Activated CD8-positive, alpha-beta memory T cell treated with anti-CD3 and anti-CD28 coated beads, Interleukin-2, amount 10 ng/mL, durations not matched to agents 7 days and 5 days (primary cell): ENCODE measurements around the gene TICRR. TPM values are rescaled to one million over a fixed set of nuclear protein-coding genes. Genes with fewer than 3 reads are reported as not detected.

Source experiments
- ATAC-seq: fragments of 150-1000 bp; cut with Tn5 transposase; one replicate; pipeline ENCODE4 v1.10.0; 2021; ENCODE audit warnings: moderate library complexity
- CTCF ChIA-PET: fragments of 350-600 bp; sonication (Branson Sonifier 250); formaldehyde crosslinking; loops from one replicate; lab custom pipeline; 2021; ENCODE audit warnings: antibody characterized with exemption; lab: Charles Lee
- DNase-seq: peaks from one replicate; pipeline ENCODE4 v3.0.0-alpha.2; 2020
- H3K27ac Mint-ChIP-seq: one replicate; pipeline ENCODE4 v1.8.0; 2021; ENCODE audit warnings: mild to moderate bottlenecking, mixed read lengths
- H3K27me3 Mint-ChIP-seq: one replicate; pipeline ENCODE4 v1.8.0; 2021; ENCODE audit warnings: mixed read lengths
- H3K36me3 Mint-ChIP-seq: one replicate; pipeline ENCODE4 v1.8.0; 2021; ENCODE audit warnings: mild to moderate bottlenecking, mixed read lengths
- H3K4me1 Mint-ChIP-seq: one replicate; pipeline ENCODE4 v1.8.0; 2021; ENCODE audit warnings: mixed read lengths
- H3K4me3 Mint-ChIP-seq: one replicate; pipeline ENCODE4 v1.8.0; 2021; ENCODE audit warnings: mild to moderate bottlenecking, moderate library complexity, mixed read lengths
- H3K9me3 Mint-ChIP-seq: one replicate; pipeline ENCODE4 v1.8.0; 2022; ENCODE audit warnings: low read depth, mixed read lengths
- total RNA-seq, 2 experiments: library from RNA; stranded (reverse); gene quantifications; one replicate each; pipeline ENCODE4 v1.2.3, GENCODE V29; 2021

The TICRR gene
- total RNA-seq, 2 experiments from 2014 or later: 30.8 to 35.5 TPM

- no peaks in the 10 kb centered on the region for H3K4me1 Mint-ChIP-seq
- H3K27ac Mint-ChIP-seq: no peak overlapping the region
- ATAC-seq (no peak), DNase-seq (no peak)
- CTCF ChIA-PET: no interaction called here
- no peaks in the 10 kb centered on the region for H3K9me3 Mint-ChIP-seq
- no peaks in the 10 kb centered on the region for H3K27me3 Mint-ChIP-seq
- H3K4me3 Mint-ChIP-seq: no peak overlapping the region
- H3K36me3 Mint-ChIP-seq: no peaks in the 10 kb centered on the region
Measured at GRCh38 chr15:89642106-89642505, 66.8 kb downstream of the TICRR start.

GRCh38 chr15:89645680-89646079, 70.4 kb downstream of the TICRR start:
- ATAC-seq (no peak), DNase-seq (no peak)
- Mint-ChIP-seq H3K9me3 (no peaks in the 10 kb centered on the region), H3K4me3 (no peak overlapping the region), H3K36me3 (no peaks in the 10 kb centered on the region), H3K27me3 (no peaks in the 10 kb centered on the region), H3K27ac (no peak overlapping the region), H3K4me1 (no peaks in the 10 kb centered on the region)
- CTCF ChIA-PET: interaction anchor here (0.7 to 0.9 kb wide), 3 partner anchors 12 to 71 kb away, joined by 3 read pairs; partner anchors contain the start of gene TICRR

DNA sequence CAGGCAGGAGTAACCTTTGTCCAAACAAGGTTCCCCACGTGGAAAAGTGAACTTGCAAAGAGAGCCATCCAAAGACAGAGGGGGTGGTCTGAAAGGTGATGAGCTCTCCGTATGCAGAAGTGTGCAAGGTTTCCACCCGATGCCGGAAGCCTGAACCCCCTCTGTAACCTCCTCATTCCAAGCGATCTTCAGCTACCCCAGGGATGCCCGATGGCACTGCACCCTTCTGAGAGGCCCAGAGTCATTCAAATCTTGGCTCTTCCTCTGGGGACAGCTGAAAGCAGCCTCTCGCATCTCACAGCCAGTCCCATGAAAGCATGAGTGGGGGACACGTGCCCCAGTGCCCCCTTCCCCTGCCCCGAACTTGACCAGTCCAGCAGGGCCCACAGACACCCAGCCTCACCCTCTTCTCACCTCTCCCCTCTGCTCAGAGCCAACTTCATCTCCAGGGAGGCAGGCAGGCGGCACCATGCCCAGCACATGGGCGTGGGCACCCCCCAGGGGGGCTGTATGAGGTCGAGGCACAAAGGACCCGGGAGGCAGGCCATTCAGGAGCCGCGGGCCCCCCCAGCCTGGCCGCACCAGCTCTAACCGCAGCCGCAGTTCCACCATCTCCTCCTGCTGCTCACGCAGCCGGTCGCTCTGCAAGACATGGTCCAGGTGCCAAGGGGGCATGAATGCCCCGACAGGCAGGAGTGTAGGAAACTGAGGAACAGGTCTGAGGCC, 71.3 kb downstream of the TICRR start:
- no peaks in the 10 kb centered on the region for H3K27me3 Mint-ChIP-seq
- no peak overlapping the region for H3K4me3 Mint-ChIP-seq
- CTCF ChIA-PET: interaction anchor here (0.7 to 0.9 kb wide), 3 partner anchors 12 to 72 kb away, joined by 3 read pairs; partner anchors contain the start of gene TICRR
- no peaks in the 10 kb centered on the region for H3K4me1 Mint-ChIP-seq
- DNase-seq (no peak), ATAC-seq (no peak)
- H3K27ac Mint-ChIP-seq: no peak overlapping the region
- H3K36me3 Mint-ChIP-seq: no peaks in the 10 kb centered on the region
- H3K9me3 Mint-ChIP-seq: no peaks in the 10 kb centered on the region

DNA sequence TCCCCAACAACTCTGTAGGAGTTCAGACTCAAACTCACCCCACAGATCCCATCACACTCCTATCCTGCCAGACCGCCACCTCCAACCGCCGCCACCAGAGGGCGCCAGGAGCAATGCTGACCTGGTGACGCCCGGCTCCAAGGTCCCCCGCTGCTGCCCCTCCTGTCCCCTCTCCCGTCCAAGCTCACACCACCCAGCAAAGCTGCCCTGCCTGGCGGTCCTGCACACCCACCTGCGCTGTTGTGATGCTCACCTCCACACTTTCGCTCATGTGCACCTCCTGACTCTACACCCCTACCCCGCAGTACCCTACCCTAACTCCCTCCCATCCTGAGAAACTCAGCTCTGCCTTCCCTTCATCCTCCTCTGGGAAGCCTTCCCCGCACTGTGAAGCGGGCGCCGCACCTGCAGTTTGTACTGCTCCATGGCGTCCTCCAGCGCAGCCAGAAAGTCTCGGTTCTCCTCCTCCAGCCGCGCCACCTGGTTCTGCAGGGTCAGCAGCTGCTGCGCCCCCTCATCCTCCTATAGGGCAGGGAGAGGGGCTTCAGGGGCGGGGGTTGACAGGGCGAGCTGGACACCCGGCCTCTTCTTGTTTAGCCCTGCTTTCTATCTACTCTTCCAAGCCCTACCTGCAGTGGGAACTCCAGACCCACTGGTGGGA, 72.1 kb downstream of the TICRR start:
- H3K4me3 Mint-ChIP-seq: no peak overlapping the region
- no peaks in the 10 kb centered on the region for H3K36me3 Mint-ChIP-seq
- H3K27ac Mint-ChIP-seq: no peak overlapping the region
- peaks cover 2% of the 10 kb centered on the region for H3K27me3 Mint-ChIP-seq
- peak; percentile 74 for ATAC-seq
- no peaks in the 10 kb centered on the region for H3K9me3 Mint-ChIP-seq
- DNase-seq: peak; percentile 76
- no peaks in the 10 kb centered on the region for H3K4me1 Mint-ChIP-seq
- CTCF ChIA-PET: interaction anchor here (0.9 to 1.6 kb wide), 4 partner anchors 12 to 228 kb away, joined by 3 to 5 read pairs (median 4); no protein-coding TSS in a partner anchor

- CTCF ChIA-PET: interaction anchor here (0.9 to 1.6 kb wide), 4 partner anchors 11 to 227 kb away, joined by 3 to 5 read pairs (median 4); no protein-coding TSS in a partner anchor
- Mint-ChIP-seq H3K4me3 (no peak overlapping the region), H3K4me1 (no peaks in the 10 kb centered on the region), H3K27me3 (peaks cover 8% of the 10 kb centered on the region), H3K36me3 (no peaks in the 10 kb centered on the region), H3K9me3 (no peaks in the 10 kb centered on the region), H3K27ac (no peak overlapping the region)
- DNase-seq (no peak), ATAC-seq (no peak)
Measured at GRCh38 chr15:89648106-89649012, 73.1 kb downstream of the TICRR start.

GRCh38 chr15:89649013-89649625, 73.8 kb downstream of the TICRR start:
- ATAC-seq (no peak), DNase-seq (no peak)
- Mint-ChIP-seq H3K36me3 (no peaks in the 10 kb centered on the region), H3K4me1 (no peaks in the 10 kb centered on the region), H3K27me3 (peaks cover 14% of the 10 kb centered on the region), H3K4me3 (no peak overlapping the region), H3K27ac (no peak overlapping the region), H3K9me3 (no peaks in the 10 kb centered on the region)
- CTCF ChIA-PET: no interaction called here

DNA sequence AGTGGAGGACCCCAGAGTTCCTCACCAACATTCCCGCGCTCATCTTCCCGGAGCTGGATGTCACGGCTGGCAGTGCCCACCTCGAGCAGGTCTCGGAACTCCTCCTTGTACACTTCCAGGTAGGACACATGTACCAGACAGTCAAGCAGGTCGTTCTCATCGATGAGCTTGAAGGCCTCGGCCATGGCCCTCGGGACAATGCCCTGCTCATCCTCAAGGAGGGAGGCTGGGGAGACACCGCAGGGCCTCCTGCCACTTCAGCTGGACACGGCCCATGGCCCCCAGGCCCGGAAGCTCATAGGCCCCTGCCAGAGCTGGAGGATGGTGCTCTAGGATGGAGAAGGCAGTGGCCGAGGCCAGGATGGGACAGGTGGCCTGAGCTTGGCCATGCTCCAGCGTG, 74.4 kb downstream of the TICRR start:
- H3K27ac Mint-ChIP-seq: no peak overlapping the region
- no peaks in the 10 kb centered on the region for H3K36me3 Mint-ChIP-seq
- peaks cover 20% of the 10 kb centered on the region for H3K27me3 Mint-ChIP-seq
- CTCF ChIA-PET: no interaction called here
- no peaks in the 10 kb centered on the region for H3K9me3 Mint-ChIP-seq
- ATAC-seq (no peak), DNase-seq (no peak)
- no peak overlapping the region for H3K4me3 Mint-ChIP-seq
- peaks cover 5% of the 10 kb centered on the region for H3K4me1 Mint-ChIP-seq

DNA sequence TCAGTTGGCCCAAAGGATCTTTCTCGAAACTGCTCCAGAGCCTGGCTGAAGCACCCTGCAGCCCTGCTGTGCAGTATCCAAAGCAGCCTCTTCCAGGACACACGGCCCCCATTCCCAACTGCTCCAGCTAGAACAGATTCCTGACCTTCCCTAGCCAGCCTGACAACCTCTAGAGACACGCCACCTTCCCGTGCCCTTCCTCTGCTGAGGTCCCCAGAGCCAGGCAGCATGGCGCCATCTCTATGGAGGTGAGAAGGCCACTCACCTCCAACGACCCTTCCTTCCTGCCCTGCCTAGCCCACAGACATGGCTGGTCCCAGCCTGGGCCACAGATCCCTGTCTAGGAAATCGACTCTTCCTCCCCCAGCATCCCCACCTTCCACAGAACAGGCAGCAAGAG, 76.9 kb downstream of the TICRR start:
- Mint-ChIP-seq H3K4me3 (no peak overlapping the region), H3K9me3 (no peaks in the 10 kb centered on the region), H3K4me1 (peaks cover 14% of the 10 kb centered on the region), H3K27me3 (peaks cover 41% of the 10 kb centered on the region), H3K27ac (no peak overlapping the region), H3K36me3 (no peaks in the 10 kb centered on the region)
- no peak for ATAC-seq
- DNase-seq: no peak
- CTCF ChIA-PET: no interaction called here

- H3K36me3 Mint-ChIP-seq: no peaks in the 10 kb centered on the region
- ATAC-seq: no peak
- peaks cover 45% of the 10 kb centered on the region for H3K27me3 Mint-ChIP-seq
- no peaks in the 10 kb centered on the region for H3K9me3 Mint-ChIP-seq
- DNase-seq: no peak
- H3K4me3 Mint-ChIP-seq: no peak overlapping the region
- CTCF ChIA-PET: no interaction called here
- no peak overlapping the region for H3K27ac Mint-ChIP-seq
- peaks cover 14% of the 10 kb centered on the region for H3K4me1 Mint-ChIP-seq
Measured at GRCh38 chr15:89652666-89653065, 77.4 kb downstream of the TICRR start.

GRCh38 chr15:89653578-89653977, 78.3 kb downstream of the TICRR start:
- H3K4me3 Mint-ChIP-seq: no peak overlapping the region
- CTCF ChIA-PET: no interaction called here
- no peak for DNase-seq
- no peak for ATAC-seq
- peaks cover 46% of the 10 kb centered on the region for H3K27me3 Mint-ChIP-seq
- no peaks in the 10 kb centered on the region for H3K9me3 Mint-ChIP-seq
- peaks cover 14% of the 10 kb centered on the region for H3K4me1 Mint-ChIP-seq
- no peaks in the 10 kb centered on the region for H3K36me3 Mint-ChIP-seq
- H3K27ac Mint-ChIP-seq: no peak overlapping the region

- DNase-seq (no peak), ATAC-seq (no peak)
- H3K9me3 Mint-ChIP-seq: no peaks in the 10 kb centered on the region
- no peaks in the 10 kb centered on the region for H3K36me3 Mint-ChIP-seq
- H3K27ac Mint-ChIP-seq: no peak overlapping the region
- CTCF ChIA-PET: no interaction called here
- peak overlapping the region; percentile 59 for H3K4me3 Mint-ChIP-seq
- peaks cover 49% of the 10 kb centered on the region for H3K27me3 Mint-ChIP-seq
- peaks cover 14% of the 10 kb centered on the region for H3K4me1 Mint-ChIP-seq
Measured at GRCh38 chr15:89654301-89654761, 79.1 kb downstream of the TICRR start.

DNA sequence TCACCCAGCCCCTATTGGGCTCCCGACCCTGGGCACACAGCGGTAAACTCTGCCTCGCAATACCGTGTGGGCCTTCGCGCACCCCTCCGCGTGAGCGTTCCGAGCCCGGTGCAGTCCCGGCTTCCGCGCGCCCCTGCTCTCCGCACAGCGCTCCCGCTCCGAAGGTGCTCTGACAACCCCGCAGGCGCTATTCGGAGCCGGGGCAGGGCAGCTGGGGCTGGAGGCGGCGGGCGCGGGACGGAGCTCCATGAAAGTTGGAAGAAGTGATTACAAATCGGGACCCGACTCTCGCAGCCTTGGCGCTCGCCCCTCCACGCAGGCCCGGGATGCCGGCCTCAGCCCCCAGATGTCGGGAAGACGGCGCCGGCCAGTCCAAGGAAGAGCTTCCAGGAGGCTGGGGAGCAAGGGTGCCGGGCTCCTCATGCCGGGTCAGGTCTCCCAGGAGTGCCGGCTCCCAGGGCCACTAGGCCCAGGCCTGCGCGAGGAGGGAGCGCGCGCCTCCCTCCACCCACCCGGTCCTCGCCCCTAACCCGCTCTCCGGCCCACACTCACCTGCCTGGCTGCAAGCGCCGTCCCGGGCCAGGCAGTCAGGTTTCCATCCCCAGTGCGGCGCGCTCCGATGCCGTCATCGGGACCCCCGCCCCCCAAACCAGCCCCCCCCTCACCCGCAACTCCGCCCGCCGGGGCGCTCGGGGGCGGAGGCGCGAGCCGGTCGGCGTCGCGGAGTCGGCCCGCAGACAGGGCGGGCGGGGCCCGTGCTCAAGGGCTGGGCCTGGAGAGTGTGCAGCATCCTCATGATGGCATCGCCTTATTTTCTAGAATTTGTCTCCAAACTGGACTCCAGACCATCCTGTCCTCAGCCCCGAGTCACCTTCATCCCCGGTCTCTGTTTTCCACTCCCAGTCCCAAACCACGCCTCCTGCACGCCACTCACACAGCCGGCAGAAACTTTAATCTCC, 79.9 kb downstream of the TICRR start, which contains the start of gene KIF7:
Gene KIF7, minus strand, starts transcription at position 621 of the 959 bp plus-strand sequence. CDS start 2,537 bp downstream, outside the sequence.
- peak within 1 kb of the TSS; percentile 59 for H3K4me3 Mint-ChIP-seq
- H3K36me3 Mint-ChIP-seq: no peaks in the 10 kb centered on the region
- DNase-seq (no peak), ATAC-seq (peak; percentile 72)
- no peaks in the 10 kb centered on the region for H3K9me3 Mint-ChIP-seq
- CTCF ChIA-PET: no interaction called here
- H3K27ac Mint-ChIP-seq: no peak within 1 kb of the TSS
- peaks cover 56% of the 10 kb centered on the region for H3K27me3 Mint-ChIP-seq
- H3K4me1 Mint-ChIP-seq: peaks cover 14% of the 10 kb centered on the region
